Measurements from ENCODE around the gene ADAMTS8. TPM values are rescaled to one million over a fixed set of nuclear protein-coding genes. Genes with fewer than 3 reads are reported as not detected.

ADAMTS8 gene
- total RNA-seq, 1 donor from 2014 or later: not detected

- Mint-ChIP-seq H3K27ac (no peak overlapping the region), H3K4me3 (no peak overlapping the region)
Observed at GRCh38 chr11:130429983-130430382, 1.6 kb upstream of the ADAMTS8 start.

GRCh38 chr11:130429120-130429681, 792 bp upstream of the ADAMTS8 start:
- Histone ChIP-seq H3F3A (ENCODE audit: low read depth) (peaks cover 7% of the 10 kb centered on the region), H3K79me2 (ENCODE audit: low read depth) (no peaks in the 10 kb centered on the region), H3K9ac (no peak overlapping the region), H3K36me3 (no peaks in the 10 kb centered on the region), H3K9me3 (ENCODE audit: low read depth) (no peaks in the 10 kb centered on the region), H3K27me3 (peaks cover 69% of the 10 kb centered on the region), H2AFZ (replicated peaks) (peak overlapping the region; percentile 7), H3K27ac (no peak overlapping the region), H4K20me1 (ENCODE audit: low read depth) (peaks cover 18% of the 10 kb centered on the region), H3K4me3 (peak overlapping the region; percentile 62), H3K4me1 (peaks cover 4% of the 10 kb centered on the region), H3K4me2 (peak overlapping the region; percentile 95)
- Mint-ChIP-seq H3K27ac (no peak overlapping the region), H3K4me3 (peak overlapping the region; percentile 89), H3K9me3 (no peaks in the 10 kb centered on the region), H3K4me1 (peaks cover 20% of the 10 kb centered on the region), H3K27me3 (ENCODE audit: insufficient read depth, low read depth) (peaks cover 39% of the 10 kb centered on the region), H3K36me3 (no peaks in the 10 kb centered on the region)
- DNase-seq (ENCODE audit: low spot score): no peak
- peak; percentile 38 for TF ChIP-seq EZH2phosphoT487 (IDR thresholded peaks at IDR 0.05)
- no peak for TF ChIP-seq CTCF (IDR thresholded peaks at IDR 0.05)
- TF ChIP-seq EZH2 (IDR thresholded peaks at IDR 0.05): peak; percentile 62

More at GRCh38 chr11:130429983-130430382, 1.6 kb upstream of the ADAMTS8 start:
- no peak for TF ChIP-seq CTCF (IDR thresholded peaks at IDR 0.05)
- TF ChIP-seq EZH2 (IDR thresholded peaks at IDR 0.05): no peak
- no peak for TF ChIP-seq EZH2phosphoT487 (IDR thresholded peaks at IDR 0.05)
- Histone ChIP-seq H3K79me2 (ENCODE audit: low read depth) (no peaks in the 10 kb centered on the region), H3F3A (ENCODE audit: low read depth) (peaks cover 7% of the 10 kb centered on the region), H3K36me3 (no peaks in the 10 kb centered on the region), H3K9ac (no peak overlapping the region), H3K9me3 (ENCODE audit: low read depth) (no peaks in the 10 kb centered on the region), H4K20me1 (ENCODE audit: low read depth) (peaks cover 17% of the 10 kb centered on the region), H3K27me3 (peaks cover 62% of the 10 kb centered on the region), H3K4me1 (peaks cover 4% of the 10 kb centered on the region), H2AFZ (replicated peaks) (no peak overlapping the region), H3K4me3 (no peak overlapping the region), H3K4me2 (no peak overlapping the region), H3K27ac (no peak overlapping the region)
- peaks cover 17% of the 10 kb centered on the region for H3K4me1 Mint-ChIP-seq
- no peaks in the 10 kb centered on the region for H3K9me3 Mint-ChIP-seq
- peaks cover 37% of the 10 kb centered on the region for H3K27me3 Mint-ChIP-seq (ENCODE audit: insufficient read depth, low read depth)
- H3K36me3 Mint-ChIP-seq: no peaks in the 10 kb centered on the region
- DNase-seq (ENCODE audit: low spot score): no peak

GRCh38 chr11:130427581-130428315, 661 bp downstream of the ADAMTS8 start:
- Histone ChIP-seq H3K27me3 (peaks cover 72% of the 10 kb centered on the region), H2AFZ (replicated peaks) (peak overlapping the region; percentile 85), H4K20me1 (ENCODE audit: low read depth) (peaks cover 21% of the 10 kb centered on the region), H3K36me3 (no peaks in the 10 kb centered on the region), H3K79me2 (ENCODE audit: low read depth) (no peaks in the 10 kb centered on the region), H3K9me3 (ENCODE audit: low read depth) (no peaks in the 10 kb centered on the region), H3K4me2 (peak overlapping the region; percentile 95), H3K4me1 (peaks cover 11% of the 10 kb centered on the region), H3F3A (ENCODE audit: low read depth) (peaks cover 7% of the 10 kb centered on the region), H3K27ac (no peak overlapping the region), H3K9ac (no peak overlapping the region), H3K4me3 (peak overlapping the region; percentile 62)
- H3K4me3 Mint-ChIP-seq: peak overlapping the region; percentile 84
- no peaks in the 10 kb centered on the region for H3K9me3 Mint-ChIP-seq
- no peak overlapping the region for H3K27ac Mint-ChIP-seq
- no peaks in the 10 kb centered on the region for H3K36me3 Mint-ChIP-seq
- peaks cover 25% of the 10 kb centered on the region for H3K4me1 Mint-ChIP-seq
- TF ChIP-seq EZH2 (IDR thresholded peaks at IDR 0.05): peak; percentile 82
- peak; percentile 83 for TF ChIP-seq EZH2phosphoT487 (IDR thresholded peaks at IDR 0.05)
- peak; percentile 46 for TF ChIP-seq CTCF (IDR thresholded peaks at IDR 0.05)
- peaks cover 39% of the 10 kb centered on the region for H3K27me3 Mint-ChIP-seq (ENCODE audit: insufficient read depth, low read depth)
- DNase-seq (ENCODE audit: low spot score): peak; percentile 74
